Measurements from ENCODE around the gene TECPR1.
A peak's percentile ranks its signal among the peaks of the same experiment; 100 is the strongest.

TECPR1 gene

GRCh38 chr7:98212532-98213041, 39.4 kb downstream of the TECPR1 start:
- TF ChIP-seq ZBTB7A (IDR thresholded peaks at IDR 0.05; ENCODE audit: low read depth), result no peak
- no peak for TF ChIP-seq YY1 (IDR thresholded peaks at IDR 0.05; ENCODE audit: low read depth)
- no peak for TF ChIP-seq EP300 (IDR thresholded peaks at IDR 0.05; ENCODE audit: borderline replicate concordance)

- TF ChIP-seq MAX (IDR thresholded peaks at IDR 0.05) (peak; percentile 71; the same call in 1 of the 2 replicates), RAD21 (IDR thresholded peaks at IDR 0.05; ENCODE audit: low read depth) (no peak), NFIC (IDR thresholded peaks at IDR 0.05) (no peak), FOXM1 (IDR thresholded peaks at IDR 0.05; ENCODE audit: borderline replicate concordance, low read depth) (no peak), EP300 (IDR thresholded peaks at IDR 0.05; ENCODE audit: borderline replicate concordance) (no peak), TAF1 (IDR thresholded peaks at IDR 0.05; ENCODE audit: low read depth) (peak; percentile 2; the same call in 1 of the 2 replicates), ZBTB7A (IDR thresholded peaks at IDR 0.05; ENCODE audit: low read depth) (peak; percentile 38; the same call in 1 of the 2 replicates), CREB1 (IDR thresholded peaks at IDR 0.05; ENCODE audit: low read depth) (no peak)
Observed at GRCh38 chr7:98211676-98212531, 40.1 kb downstream of the TECPR1 start.

GRCh38 chr7:98211221-98211675, 40.8 kb downstream of the TECPR1 start, which contains the start of gene BHLHA15:
TSS of gene BHLHA15 (plus strand) at chr7:98211439. CDS start at chr7:98212310, 871 bp downstream.
- TF ChIP-seq ZBTB7A (IDR thresholded peaks at IDR 0.05; ENCODE audit: low read depth) (peak; percentile 50; the same call in 1 of the 2 replicates), TEAD4 (IDR thresholded peaks at IDR 0.05) (no peak), MAX (IDR thresholded peaks at IDR 0.05) (no peak), YY1 (IDR thresholded peaks at IDR 0.05; ENCODE audit: low read depth) (no peak), TAF1 (IDR thresholded peaks at IDR 0.05; ENCODE audit: low read depth) (peak; percentile 15; the same call in 1 of the 2 replicates), RAD21 (IDR thresholded peaks at IDR 0.05; ENCODE audit: low read depth) (no peak), CREB1 (IDR thresholded peaks at IDR 0.05; ENCODE audit: low read depth) (no peak), TCF12 (IDR thresholded peaks at IDR 0.05; ENCODE audit: low read depth) (no peak), EP300 (IDR thresholded peaks at IDR 0.05; ENCODE audit: borderline replicate concordance) (no peak), FOXM1 (IDR thresholded peaks at IDR 0.05; ENCODE audit: borderline replicate concordance, low read depth) (no peak), NFIC (IDR thresholded peaks at IDR 0.05) (no peak), USF1 (IDR thresholded peaks at IDR 0.05) (no peak), REST (IDR thresholded peaks at IDR 0.05; ENCODE audit: low read depth) (no peak), CEBPB (IDR thresholded peaks at IDR 0.05) (no peak), EGR1 (IDR thresholded peaks at IDR 0.05) (no peak)

- TF ChIP-seq ZBTB7A (IDR thresholded peaks at IDR 0.05; ENCODE audit: low read depth) (peak; percentile 25; the same call in 1 of the 2 replicates), TEAD4 (IDR thresholded peaks at IDR 0.05) (no peak)
Observed at GRCh38 chr7:98210513-98211220, 41.4 kb downstream of the TECPR1 start.

GRCh38 chr7:98209166-98209920, 42.7 kb downstream of the TECPR1 start:
- no peak for TF ChIP-seq RAD21 (IDR thresholded peaks at IDR 0.05; ENCODE audit: low read depth)
- TF ChIP-seq EGR1 (IDR thresholded peaks at IDR 0.05), result no peak
- no peak for TF ChIP-seq TCF12 (IDR thresholded peaks at IDR 0.05; ENCODE audit: low read depth)
- TF ChIP-seq TAF1 (IDR thresholded peaks at IDR 0.05; ENCODE audit: low read depth), result no peak
- TF ChIP-seq TEAD4 (IDR thresholded peaks at IDR 0.05), result no peak
- TF ChIP-seq EP300 (IDR thresholded peaks at IDR 0.05; ENCODE audit: borderline replicate concordance), result no peak

GRCh38 chr7:98206451-98207330, 45.3 kb downstream of the TECPR1 start:
- TF ChIP-seq CREB1 (IDR thresholded peaks at IDR 0.05; ENCODE audit: low read depth) (no peak), REST (IDR thresholded peaks at IDR 0.05; ENCODE audit: low read depth) (no peak), NFIC (IDR thresholded peaks at IDR 0.05) (no peak), TCF12 (IDR thresholded peaks at IDR 0.05; ENCODE audit: low read depth) (no peak), TEAD4 (IDR thresholded peaks at IDR 0.05) (no peak), RAD21 (IDR thresholded peaks at IDR 0.05; ENCODE audit: low read depth) (no peak), YY1 (IDR thresholded peaks at IDR 0.05; ENCODE audit: low read depth) (no peak)

All from Ishikawa (cell line).